ENCODE measurements around the gene MYO10. TPM values are rescaled to one million over a fixed set of nuclear protein-coding genes. Genes with fewer than 3 reads are reported as not detected.

The MYO10 gene
- total RNA-seq, 4 donors from 2014 or later, result 21.0 to 29.8 (median 27.3) TPM

DNA sequence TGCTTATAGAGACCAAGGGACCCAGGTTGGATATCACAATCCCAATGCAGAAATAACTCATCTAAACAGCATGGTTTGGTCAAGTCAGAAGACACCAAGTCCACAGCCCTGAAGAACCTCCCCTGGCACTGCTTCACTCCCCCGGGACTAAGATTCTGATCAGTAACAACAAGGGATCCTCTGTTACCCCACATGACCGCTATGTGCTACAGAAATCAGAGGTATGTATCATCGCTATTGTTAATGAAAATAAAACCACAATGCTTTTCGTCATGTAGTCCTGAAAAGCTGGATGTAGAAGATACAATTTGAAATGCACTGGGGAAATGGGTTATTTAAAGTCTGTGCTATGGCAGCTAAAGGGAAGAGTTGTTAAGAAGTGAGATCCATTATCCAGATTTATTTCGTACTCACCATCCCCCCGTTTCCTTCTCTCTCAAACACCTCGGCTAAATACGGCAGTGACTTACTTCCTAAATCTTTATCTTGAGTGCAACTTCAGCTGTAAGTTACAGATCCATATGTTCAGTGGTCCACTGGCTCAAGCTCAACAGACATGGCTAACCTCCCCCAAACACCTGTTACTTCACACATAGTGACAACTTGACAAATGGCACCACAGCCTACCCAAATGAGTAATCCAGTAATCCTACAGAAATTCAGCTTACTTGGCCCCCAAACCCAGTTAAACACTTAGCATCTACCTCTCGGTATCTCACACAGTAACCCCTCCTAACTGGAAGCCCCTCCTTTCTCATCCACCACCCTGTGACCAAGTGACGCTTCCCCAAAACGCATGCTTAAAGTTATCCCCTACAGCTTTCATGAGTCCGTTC lies 129.2 kb downstream of the MYO10 start:
- H3K4me1 ChIP-seq, result peaks cover 0 to 18% (median 9%) of the 10 kb centered on the region in 3 donors
- WGBS, 2 donors, result 72 to 77% methylated on average over 12 of the region's 12 CpGs
- no peaks in the 10 kb centered on the region for H3K36me3 ChIP-seq
- H3K27ac ChIP-seq, result no peak overlapping the region
- H3K9me3 ChIP-seq, result no peaks in the 10 kb centered on the region
- TF ChIP-seq POLR2A (IDR thresholded peaks at IDR 0.05), result no peak
- TF ChIP-seq, protein P1, sequence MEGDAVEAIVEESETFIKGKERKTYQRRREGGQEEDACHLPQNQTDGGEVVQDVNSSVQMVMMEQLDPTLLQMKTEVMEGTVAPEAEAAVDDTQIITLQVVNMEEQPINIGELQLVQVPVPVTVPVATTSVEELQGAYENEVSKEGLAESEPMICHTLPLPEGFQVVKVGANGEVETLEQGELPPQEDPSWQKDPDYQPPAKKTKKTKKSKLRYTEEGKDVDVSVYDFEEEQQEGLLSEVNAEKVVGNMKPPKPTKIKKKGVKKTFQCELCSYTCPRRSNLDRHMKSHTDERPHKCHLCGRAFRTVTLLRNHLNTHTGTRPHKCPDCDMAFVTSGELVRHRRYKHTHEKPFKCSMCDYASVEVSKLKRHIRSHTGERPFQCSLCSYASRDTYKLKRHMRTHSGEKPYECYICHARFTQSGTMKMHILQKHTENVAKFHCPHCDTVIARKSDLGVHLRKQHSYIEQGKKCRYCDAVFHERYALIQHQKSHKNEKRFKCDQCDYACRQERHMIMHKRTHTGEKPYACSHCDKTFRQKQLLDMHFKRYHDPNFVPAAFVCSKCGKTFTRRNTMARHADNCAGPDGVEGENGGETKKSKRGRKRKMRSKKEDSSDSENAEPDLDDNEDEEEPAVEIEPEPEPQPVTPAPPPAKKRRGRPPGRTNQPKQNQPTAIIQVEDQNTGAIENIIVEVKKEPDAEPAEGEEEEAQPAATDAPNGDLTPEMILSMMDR (IDR thresholded peaks at IDR 0.05), result no peak
- H3K4me3 ChIP-seq, result no peak overlapping the region
- no peak for DNase-seq
- intact Hi-C loops (cut with DNase I), result no loop called here
- H3K27me3 ChIP-seq, result no peaks in the 10 kb centered on the region

DNA sequence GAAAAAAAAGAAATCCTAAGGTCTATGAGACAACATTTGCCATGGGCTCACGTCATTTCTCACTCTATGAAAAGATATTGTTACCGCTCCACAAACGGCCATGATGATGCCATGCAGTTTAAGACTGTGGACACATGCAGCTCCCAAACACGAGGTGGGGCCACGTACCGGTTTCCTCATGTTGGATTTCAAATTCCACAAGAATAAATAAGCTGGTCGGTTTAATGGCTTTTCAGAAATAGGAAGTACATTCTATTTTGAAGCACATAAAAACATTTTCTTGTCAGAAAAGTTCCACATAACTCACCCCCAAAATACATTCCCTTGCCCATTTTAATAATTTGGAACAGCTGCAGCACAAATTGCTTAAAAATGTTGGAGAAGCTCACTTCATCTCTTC lies 130.6 kb downstream of the MYO10 start:
- Histone ChIP-seq H3K4me3 (no peak overlapping the region), H3K9me3 (no peaks in the 10 kb centered on the region), H3K27ac (no peak overlapping the region), H3K27me3 (no peaks in the 10 kb centered on the region), H3K4me1 (peaks cover 0 to 18% (median 9%) of the 10 kb centered on the region in 3 donors), H3K36me3 (no peaks in the 10 kb centered on the region)
- intact Hi-C loops (cut with DNase I), result no loop called here
- DNase-seq, result no peak
- TF ChIP-seq, protein P1 (IDR thresholded peaks at IDR 0.05), result no peak
- no peak for TF ChIP-seq POLR2A (IDR thresholded peaks at IDR 0.05)
- WGBS, 2 donors, result 75 to 82% methylated on average over 7 of the region's 7 CpGs

DNA sequence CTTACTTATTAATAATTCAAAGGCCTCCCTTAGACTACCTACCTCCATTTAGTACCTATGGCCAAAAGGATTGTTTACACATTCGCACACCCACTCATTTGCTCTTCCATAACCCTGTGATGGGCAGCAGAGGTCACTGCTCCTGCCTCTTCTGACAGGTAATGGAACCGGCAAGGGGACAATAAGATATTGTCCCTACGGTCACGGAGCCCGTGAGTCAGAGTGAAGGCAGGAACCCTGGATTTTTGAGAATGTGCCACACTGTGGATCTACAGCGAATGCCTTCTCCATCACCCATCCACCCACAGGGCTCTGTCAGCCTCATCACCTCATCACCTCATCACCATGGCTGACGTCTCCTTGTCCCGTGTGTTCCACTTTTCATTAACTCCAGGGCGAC lies 132.3 kb downstream of the MYO10 start:
- Histone ChIP-seq H3K27ac (no peak overlapping the region), H3K36me3 (no peaks in the 10 kb centered on the region), H3K4me3 (no peak overlapping the region), H3K4me1 (peaks cover 0 to 2% (median 0%) of the 10 kb centered on the region in 3 donors), H3K27me3 (no peaks in the 10 kb centered on the region), H3K9me3 (no peaks in the 10 kb centered on the region)
- DNase-seq, result no peak
- intact Hi-C loops (cut with DNase I), result no loop called here
- TF ChIP-seq, protein P1 (IDR thresholded peaks at IDR 0.05), result no peak
- TF ChIP-seq POLR2A (IDR thresholded peaks at IDR 0.05), result no peak
- WGBS, 2 donors, result 88 to 92% methylated on average over 8 to 9 of the region's 9 CpGs

DNA sequence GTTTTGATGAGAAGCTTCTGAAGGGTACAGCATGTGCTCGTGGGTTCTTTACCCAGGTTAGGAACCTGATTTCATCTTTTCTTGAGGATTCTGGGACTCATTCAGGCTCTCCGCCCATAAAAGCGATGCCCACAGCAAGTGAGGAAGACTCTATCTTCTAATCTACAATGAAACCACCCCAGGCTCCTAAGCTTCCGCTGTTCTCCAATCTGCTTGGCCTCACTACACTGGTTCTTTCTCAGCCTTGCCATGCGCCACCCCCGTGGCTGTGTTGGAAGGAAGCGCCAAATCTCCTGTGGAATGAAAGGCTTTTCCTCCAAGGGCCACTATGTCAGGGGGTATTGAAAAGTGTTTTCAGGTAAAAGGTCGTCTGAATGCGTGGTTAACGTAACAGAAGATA lies 135.6 kb downstream of the MYO10 start:
- no peak overlapping the region for H3K27ac ChIP-seq
- H3K9me3 ChIP-seq, result no peaks in the 10 kb centered on the region
- H3K4me1 ChIP-seq, result no peaks in the 10 kb centered on the region
- H3K27me3 ChIP-seq, result no peaks in the 10 kb centered on the region
- 90 to 92% methylated on average over 9 to 10 of the region's 10 CpGs for WGBS, 2 donors
- TF ChIP-seq, protein P1 (IDR thresholded peaks at IDR 0.05), result no peak
- no peak for TF ChIP-seq POLR2A (IDR thresholded peaks at IDR 0.05)
- intact Hi-C loops (cut with DNase I), result no loop called here
- no peak overlapping the region for H3K4me3 ChIP-seq
- DNase-seq, result no peak
- no peaks in the 10 kb centered on the region for H3K36me3 ChIP-seq

DNA sequence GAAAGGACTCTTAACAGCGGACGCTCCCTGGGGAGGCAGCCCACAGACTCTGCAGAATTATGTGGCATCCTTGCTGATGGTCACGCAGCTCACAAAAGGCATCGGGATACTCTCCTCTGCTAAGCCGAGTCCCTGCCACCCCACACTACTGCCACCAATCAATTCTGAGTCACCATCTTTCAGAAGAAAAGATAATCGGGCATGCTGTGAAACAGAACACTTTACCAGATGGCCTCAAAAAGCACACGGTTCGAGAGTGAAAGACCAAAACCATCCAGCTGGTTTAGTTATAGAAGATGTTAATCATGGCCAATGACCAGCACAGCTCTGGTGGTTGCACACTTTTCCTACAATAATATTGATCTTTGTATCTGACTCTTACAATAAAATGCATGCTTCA lies 136.3 kb downstream of the MYO10 start:
- Histone ChIP-seq H3K9me3 (no peaks in the 10 kb centered on the region), H3K27me3 (no peaks in the 10 kb centered on the region), H3K36me3 (no peaks in the 10 kb centered on the region), H3K4me3 (no peak overlapping the region), H3K4me1 (no peaks in the 10 kb centered on the region), H3K27ac (no peak overlapping the region)
- 92 to 95% methylated on average over 4 to 6 of the region's 8 CpGs for WGBS, 2 donors
- intact Hi-C loops (cut with DNase I), result loop anchor here (10.0 kb wide), 1 partner anchor 335 kb away; no protein-coding TSS in a partner anchor
- no peak for TF ChIP-seq POLR2A (IDR thresholded peaks at IDR 0.05)
- TF ChIP-seq, protein P1 (IDR thresholded peaks at IDR 0.05), result no peak
- no peak for DNase-seq
